CD4-positive, alpha-beta T cell (primary cell): Measurements from ENCODE around the gene SPG11. TPM values are rescaled to one million over a fixed set of nuclear protein-coding genes. Genes with fewer than 3 reads are reported as not detected.

Experiments
- ATAC-seq: fragments of 200-7000 bp; cut with Tn5 transposase; one replicate; pipeline ENCODE4 v1.10.0; 2022; ENCODE audit warnings: mild to moderate bottlenecking; ENCODE audit not compliant: poor library complexity
- CTCF ChIA-PET: fragments of 350-600 bp; sonication (Branson Sonifier 250); formaldehyde crosslinking; loops from one replicate; lab custom pipeline; 2021; ENCODE audit warnings: antibody characterized with exemption, inconsistent platforms; lab: Charles Lee
- POLR2A ChIA-PET: fragments of 350-600 bp; sonication (Branson Sonifier 250); formaldehyde crosslinking; loops from one replicate; lab custom pipeline; 2021; ENCODE audit warnings: antibody characterized with exemption, inconsistent platforms; lab: Charles Lee
- DNase-seq, 14 experiments: peaks; one replicate each; pipeline ENCODE4 v3.0.0-alpha.2; 2013 to 2020; ENCODE audit warnings: mixed read lengths in 2 of 14
- H3K27ac ChIP-seq, 2 donors: one replicate each; pipeline versions ENCODE4 v1.5.1 to v1.7.0; 2013; ENCODE audit warnings: low read length in 2 of 2, low read depth in 1 of 2, mild to moderate bottlenecking in 1 of 2
- H3K27me3 ChIP-seq, 2 experiments: 1 replicate in 1 of 2; 2 replicates in 1 of 2; pipeline versions ENCODE4 v1.6.1 to v1.7.0; 2013; ENCODE audit warnings: low read length in 2 of 2, control low read depth in 1 of 2, mild to moderate bottlenecking in 1 of 2, moderate library complexity in 1 of 2; ENCODE audit not compliant: insufficient read depth in 2 of 2, control insufficient read depth in 1 of 2
- H3K36me3 ChIP-seq: one replicate; pipeline ENCODE4 v1.6.1; 2013; ENCODE audit warnings: low read length, control low read depth; ENCODE audit not compliant: insufficient read depth
- H3K4me1 ChIP-seq: one replicate; pipeline ENCODE4 v1.6.1; 2013; ENCODE audit warnings: low read length, control low read depth; ENCODE audit not compliant: insufficient read depth
- H3K4me3 ChIP-seq: one replicate; pipeline ENCODE4 v1.5.1; 2013; ENCODE audit warnings: mild to moderate bottlenecking, low read length, moderate library complexity
- H3K9me3 ChIP-seq, 2 experiments: 1 replicate in 1 of 2; 2 replicates in 1 of 2; pipeline versions ENCODE4 v1.6.1 to v1.7.0; 2013; ENCODE audit warnings: low read length in 2 of 2, mild to moderate bottlenecking in 2 of 2, control low read depth in 1 of 2, moderate library complexity in 1 of 2; ENCODE audit not compliant: control insufficient read depth in 1 of 2, insufficient read depth in 1 of 2
- H3K27ac Mint-ChIP-seq: one replicate; pipeline ENCODE4 v1.8.0; 2020; ENCODE audit warnings: mixed read lengths
- H3K27me3 Mint-ChIP-seq: one replicate; pipeline ENCODE4 v1.8.0; 2021; ENCODE audit warnings: mixed read lengths
- H3K36me3 Mint-ChIP-seq: one replicate; pipeline ENCODE4 v1.8.0; 2021; ENCODE audit warnings: low read depth, mixed read lengths
- H3K4me1 Mint-ChIP-seq: one replicate; pipeline ENCODE4 v1.8.0; 2021; ENCODE audit warnings: low read depth, mixed read lengths
- H3K4me3 Mint-ChIP-seq: one replicate; pipeline ENCODE4 v1.8.0; 2020; ENCODE audit warnings: mild to moderate bottlenecking, mixed read lengths
- H3K9me3 Mint-ChIP-seq: one replicate; pipeline ENCODE4 v1.8.0; 2020; ENCODE audit warnings: mixed read lengths
- intact Hi-C, 2 experiments: fragments of 100-400 bp; cut with DNase I in 1 of 2; cut with micrococcal nuclease in 1 of 2; formaldehyde crosslinking; loops; one replicate each; pipeline versions ENCODE4 v1.15.1 to v1.9.0; 2023 to 2025; cut with DNase I, micrococcal nuclease
- total RNA-seq, 174 experiments: library from RNA in 2 of 174; stranded (reverse) in 2 of 174; gene quantifications; one replicate each; pipeline ENCODE4 v1.2.3 and lab custom pipeline; 2021 to 2026
- TF ChIP-seq, protein P1 (sequence below): fragments of 200-600 bp; IDR thresholded peaks from one replicate; pipeline ENCODE4 v1.8.0; 2022; ENCODE audit warnings: antibody characterized with exemption, mild to moderate bottlenecking

The SPG11 gene
- total RNA-seq, 2 experiments from 2014 or later = 49.9 to 51.3 TPM

DNA sequence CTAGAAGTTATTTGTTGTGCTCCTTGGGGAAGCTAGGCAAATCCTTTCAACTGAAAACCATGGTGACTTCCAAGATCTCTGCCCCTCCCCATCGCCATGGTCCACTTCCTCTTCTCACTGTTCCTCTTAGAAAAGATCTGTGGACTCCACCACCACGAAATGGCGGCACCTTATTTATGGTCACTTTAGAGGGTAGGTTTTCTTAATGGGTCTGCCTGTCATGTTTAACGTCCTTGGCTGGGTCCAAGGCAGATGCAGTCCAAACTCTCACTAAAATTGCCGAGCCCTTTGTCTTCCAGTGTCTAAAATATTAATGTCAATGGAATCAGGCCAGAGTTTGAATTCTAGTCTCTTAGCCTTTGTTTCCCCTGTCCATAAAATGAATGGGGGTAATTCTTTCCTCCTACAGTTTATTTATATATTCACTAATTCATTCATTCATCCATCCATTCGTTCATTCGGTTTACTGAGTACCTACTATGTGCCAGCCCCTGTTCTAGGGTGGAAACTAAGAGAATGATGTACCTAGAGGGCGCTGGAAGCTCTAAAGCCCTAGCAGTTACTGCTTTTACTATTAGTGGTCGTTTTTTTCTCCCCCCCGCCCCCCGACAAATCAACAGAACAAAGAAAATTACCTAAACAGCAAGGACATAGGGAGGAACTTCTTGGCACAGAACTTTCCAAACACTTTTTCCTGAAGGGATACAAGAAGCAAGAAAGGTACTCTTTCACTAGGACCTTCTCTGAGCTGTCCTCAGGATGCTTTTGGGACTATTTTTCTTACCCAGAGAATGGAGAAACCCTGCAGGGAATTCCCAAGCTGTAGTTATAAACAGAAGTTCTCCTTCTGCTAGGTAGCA lies 47.0 kb upstream of the SPG11 start:
- POLR2A ChIA-PET = interaction anchor here (1.0 to 38.3 kb wide), 23 partner anchors 11 to 882 kb away, joined by 3 to 4232 read pairs (median 6); partner anchors contain the start of genes CTDSPL2, EIF3J, GOLM2 and SPG11

DNA sequence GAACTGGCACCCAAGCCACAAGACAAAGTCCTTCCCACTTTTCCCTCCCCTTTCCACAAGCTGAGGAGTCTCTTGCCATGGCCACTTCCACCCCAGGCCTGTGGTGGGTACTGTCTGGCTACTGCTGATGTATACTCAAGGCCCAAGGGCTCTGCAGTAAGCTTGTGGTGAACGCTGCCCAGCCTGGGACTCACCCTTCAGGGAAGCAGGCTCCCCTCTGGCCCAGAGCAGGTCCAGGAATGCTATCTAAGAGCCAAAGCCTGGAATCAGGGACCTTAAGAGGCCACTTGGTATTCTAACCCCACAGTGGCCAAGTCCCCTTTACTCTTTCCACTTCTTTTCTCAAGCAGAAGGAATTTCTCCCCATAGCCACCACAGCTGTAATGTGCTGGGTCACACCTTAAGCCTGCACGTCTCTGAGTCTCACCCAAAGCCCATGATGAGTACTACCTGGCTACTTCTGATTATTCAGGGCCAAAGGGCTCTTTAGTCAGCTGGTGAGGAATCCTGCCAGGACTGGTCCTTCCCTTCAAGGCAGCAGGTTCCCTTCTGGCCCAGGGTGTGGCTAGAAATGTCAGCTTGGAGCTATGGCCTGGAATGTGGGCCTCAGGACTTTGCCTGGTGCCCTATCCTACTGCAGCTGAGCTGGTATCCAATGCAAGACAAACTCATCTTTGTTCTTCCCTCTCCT lies 43.6 kb upstream of the SPG11 start:
- peaks cover 2% of the 10 kb centered on the region for H3K9me3 Mint-ChIP-seq
- POLR2A ChIA-PET = interaction anchor here (18.4 to 38.3 kb wide), 2 partner anchors 22 to 38 kb away, joined by 2107 to 4232 read pairs; partner anchors contain the start of genes SPG11 and TRIM69

More for the DNA sequence above, 47.0 kb upstream of the SPG11 start:
- Mint-ChIP-seq H3K9me3 (no peaks in the 10 kb centered on the region), H3K4me3 (peak overlapping the region; percentile 96), H3K4me1 (peaks cover 60% of the 10 kb centered on the region), H3K27ac (peak overlapping the region; percentile 100), H3K36me3 (peaks cover 74% of the 10 kb centered on the region), H3K27me3 (no peaks in the 10 kb centered on the region)
- DNase-seq (peak in 6 of 14 experiments; percentile 29 to 83 (median 68)), ATAC-seq (peak; percentile 2)
- H3K9me3 ChIP-seq = no peaks in the 10 kb centered on the region
- TF ChIP-seq, protein P1, sequence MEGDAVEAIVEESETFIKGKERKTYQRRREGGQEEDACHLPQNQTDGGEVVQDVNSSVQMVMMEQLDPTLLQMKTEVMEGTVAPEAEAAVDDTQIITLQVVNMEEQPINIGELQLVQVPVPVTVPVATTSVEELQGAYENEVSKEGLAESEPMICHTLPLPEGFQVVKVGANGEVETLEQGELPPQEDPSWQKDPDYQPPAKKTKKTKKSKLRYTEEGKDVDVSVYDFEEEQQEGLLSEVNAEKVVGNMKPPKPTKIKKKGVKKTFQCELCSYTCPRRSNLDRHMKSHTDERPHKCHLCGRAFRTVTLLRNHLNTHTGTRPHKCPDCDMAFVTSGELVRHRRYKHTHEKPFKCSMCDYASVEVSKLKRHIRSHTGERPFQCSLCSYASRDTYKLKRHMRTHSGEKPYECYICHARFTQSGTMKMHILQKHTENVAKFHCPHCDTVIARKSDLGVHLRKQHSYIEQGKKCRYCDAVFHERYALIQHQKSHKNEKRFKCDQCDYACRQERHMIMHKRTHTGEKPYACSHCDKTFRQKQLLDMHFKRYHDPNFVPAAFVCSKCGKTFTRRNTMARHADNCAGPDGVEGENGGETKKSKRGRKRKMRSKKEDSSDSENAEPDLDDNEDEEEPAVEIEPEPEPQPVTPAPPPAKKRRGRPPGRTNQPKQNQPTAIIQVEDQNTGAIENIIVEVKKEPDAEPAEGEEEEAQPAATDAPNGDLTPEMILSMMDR = peak; percentile 54
- H3K4me3 ChIP-seq = peak overlapping the region; percentile 83
- intact Hi-C loops = loop anchor here (1.0 to 2.0 kb wide), 6 partner anchors 16 to 47 kb away; partner anchors contain the start of gene SPG11 (in 2 of the 2)
- H3K36me3 ChIP-seq = peaks cover 44% of the 10 kb centered on the region
- H3K27ac ChIP-seq = peak overlapping the region; percentile 99 to 100
- H3K27me3 ChIP-seq = no peaks in the 10 kb centered on the region
- H3K4me1 ChIP-seq = peaks cover 28% of the 10 kb centered on the region
- CTCF ChIA-PET = interaction anchor here (1.0 to 4.7 kb wide), 15 partner anchors 11 to 142 kb away, joined by 3 to 115 read pairs (median 8); partner anchors contain the start of genes SPG11 and TRIM69

More for the DNA sequence above, 43.6 kb upstream of the SPG11 start:
- peaks cover 10% of the 10 kb centered on the region for H3K36me3 ChIP-seq
- intact Hi-C loops = no loop called here
- no peaks in the 10 kb centered on the region for H3K27me3 ChIP-seq
- peaks cover 40% of the 10 kb centered on the region for H3K36me3 Mint-ChIP-seq
- DNase-seq (no peak), ATAC-seq (no peak)
- TF ChIP-seq, protein P1 = no peak
- H3K4me3 Mint-ChIP-seq = no peak overlapping the region
- no peak overlapping the region for H3K4me3 ChIP-seq
- H3K9me3 ChIP-seq = peaks cover 0 to 5% of the 10 kb centered on the region in 2 experiments
- peaks cover 23% of the 10 kb centered on the region for H3K4me1 ChIP-seq
- peaks cover 40% of the 10 kb centered on the region for H3K4me1 Mint-ChIP-seq
- H3K27me3 Mint-ChIP-seq = no peaks in the 10 kb centered on the region
- no peak overlapping the region for H3K27ac ChIP-seq
- H3K27ac Mint-ChIP-seq = no peak overlapping the region
- CTCF ChIA-PET = interaction anchor here (1.6 to 4.6 kb wide), 2 partner anchors 44 to 724 kb away, joined by 3 to 27 read pairs; partner anchors contain the start of gene SPG11
